MCF 10A (cell line): ENCODE measurements around the gene MSANTD1. TPM values are rescaled to one million over a fixed set of nuclear protein-coding genes. Genes with fewer than 3 reads are reported as not detected.

Source experiments
- BruUV-seq: library from RNA; stranded (reverse); fragments of 400-500 nt; replicated peaks from 2 replicates; lab custom pipeline; 2021; lab: Mats Ljungman, UMichigan
- CTCF ChIA-PET: fragments of 300-600 bp; sonication (Branson Sonifier 250); formaldehyde crosslinking; extraction: SDS; loops from one replicate; lab custom pipeline; 2021; ENCODE audit warnings: antibody characterized with exemption, inconsistent platforms; lab: Yijun Ruan, JAX
- POLR2A ChIA-PET: fragments of 300-600, 350-650 bp; sonication (Branson Sonifier 250); formaldehyde crosslinking; extraction: SDS; loops from one replicate; lab custom pipeline; 2020; ENCODE audit warnings: antibody characterized with exemption, inconsistent platforms; lab: Yijun Ruan, JAX
- DNase-seq: peaks from one replicate; pipeline ENCODE4 v3.0.0-alpha.2; 2018; ENCODE audit not compliant: unreplicated experiment
- H3K27ac Mint-ChIP-seq: one replicate; pipeline ENCODE4 v1.8.0; 2022; ENCODE audit warnings: mild to moderate bottlenecking, low read depth, mixed read lengths; ENCODE audit not compliant: unreplicated experiment
- H3K27me3 Mint-ChIP-seq: one replicate; pipeline ENCODE4 v1.8.0; 2022; ENCODE audit warnings: mixed read lengths; ENCODE audit not compliant: insufficient read depth, unreplicated experiment
- H3K36me3 Mint-ChIP-seq: one replicate; pipeline ENCODE4 v1.8.0; 2022; ENCODE audit warnings: mild to moderate bottlenecking, moderate library complexity, mixed read lengths; ENCODE audit not compliant: insufficient read depth, unreplicated experiment
- H3K4me1 Mint-ChIP-seq: one replicate; pipeline ENCODE4 v1.8.0; 2022; ENCODE audit warnings: mixed read lengths; ENCODE audit not compliant: insufficient read depth, unreplicated experiment
- H3K4me3 Mint-ChIP-seq: one replicate; pipeline ENCODE4 v1.8.0; 2022; ENCODE audit warnings: mild to moderate bottlenecking, moderate library complexity, mixed read lengths; ENCODE audit not compliant: unreplicated experiment
- H3K9me3 Mint-ChIP-seq: one replicate; pipeline ENCODE4 v1.8.0; 2022; ENCODE audit warnings: mixed read lengths; ENCODE audit not compliant: unreplicated experiment
- CTCF ChIP-seq: fragments of 200-600 bp; IDR thresholded peaks from one replicate; pipeline ENCODE4 v1.8.0; 2022; ENCODE audit warnings: antibody characterized with exemption, mild to moderate bottlenecking; ENCODE audit not compliant: unreplicated experiment
- intact Hi-C: fragments of 100-400 bp; cut with micrococcal nuclease; formaldehyde crosslinking; loops from 2 replicates; pipeline ENCODE4 v1.14.1; 2022
- total RNA-seq: library from RNA; stranded (reverse); gene quantifications from 2 replicates; pipeline ENCODE4 v1.2.3, GENCODE V29; 2022

MSANTD1 gene
- total RNA-seq, 1 experiment from 2014 or later = 0.37 TPM

- ChIA-PET CTCF (interaction anchor here (0.6 kb wide), 1 partner anchor 55 kb away, joined by 3 read pairs; no protein-coding TSS in a partner anchor), POLR2A (no interaction called here)
- H3K4me1 Mint-ChIP-seq = peaks cover 18% of the 10 kb centered on the region
- H3K36me3 Mint-ChIP-seq = no peaks in the 10 kb centered on the region
- intact Hi-C loops = no loop called here
- no peaks in the 10 kb centered on the region for H3K9me3 Mint-ChIP-seq
- no peak for TF ChIP-seq CTCF
- peaks cover 11% of the 10 kb centered on the region for H3K27me3 Mint-ChIP-seq
- no peak for DNase-seq
- no TSS peak for BruUV-seq
- no peak overlapping the region for H3K27ac Mint-ChIP-seq
- no peak overlapping the region for H3K4me3 Mint-ChIP-seq
Observed at GRCh38 chr4:3284734-3285557, 36.0 kb downstream of the MSANTD1 start.

GRCh38 chr4:3285558-3286334 is 36.8 kb downstream of the MSANTD1 start:
- no peaks in the 10 kb centered on the region for H3K9me3 Mint-ChIP-seq
- intact Hi-C loops = no loop called here
- POLR2A ChIA-PET = interaction anchor here (1.6 kb wide), 1 partner anchor 9 kb away, joined by 4 read pairs; no protein-coding TSS in a partner anchor
- peak overlapping the region; percentile 50 for H3K4me3 Mint-ChIP-seq
- H3K36me3 Mint-ChIP-seq = no peaks in the 10 kb centered on the region
- H3K27me3 Mint-ChIP-seq = peaks cover 3% of the 10 kb centered on the region
- TF ChIP-seq CTCF = no peak
- no TSS peak for BruUV-seq
- H3K4me1 Mint-ChIP-seq = peaks cover 18% of the 10 kb centered on the region
- peak overlapping the region; percentile 69 for H3K27ac Mint-ChIP-seq
- DNase-seq = peak; percentile 74
- CTCF ChIA-PET = no interaction called here

- TF ChIP-seq CTCF = no peak
- no peak for DNase-seq
- H3K9me3 Mint-ChIP-seq = no peaks in the 10 kb centered on the region
- POLR2A ChIA-PET = interaction anchor here (1.6 kb wide), 1 partner anchor 10 kb away, joined by 4 read pairs; no protein-coding TSS in a partner anchor
- intact Hi-C loops = no loop called here
- H3K4me3 Mint-ChIP-seq = peak overlapping the region; percentile 50
- CTCF ChIA-PET = no interaction called here
- BruUV-seq = no TSS peak
- H3K4me1 Mint-ChIP-seq = peaks cover 21% of the 10 kb centered on the region
- H3K36me3 Mint-ChIP-seq = no peaks in the 10 kb centered on the region
- H3K27me3 Mint-ChIP-seq = no peaks in the 10 kb centered on the region
- H3K27ac Mint-ChIP-seq = peak overlapping the region; percentile 69
Observed at GRCh38 chr4:3286335-3287175, 37.6 kb downstream of the MSANTD1 start.
